ENCODE results near the gene RNF26.

GRCh38 chr11:119355091-119355843, 20.9 kb downstream of the RNF26 start:
- no peak for TF ChIP-seq CTCF (IDR thresholded peaks at IDR 0.05; ENCODE audit: poor library complexity)
- TF ChIP-seq EZH2phosphoT487 (IDR thresholded peaks at IDR 0.05; ENCODE audit: low read depth, severe bottlenecking, unreplicated experiment) = no peak

Measured in hepatocyte (in vitro differentiated cells).